ENCODE results near the gene ACAD9. TPM values are rescaled to one million over a fixed set of nuclear protein-coding genes. Genes with fewer than 3 reads are reported as not detected.
A peak's percentile ranks its signal among the peaks of the same experiment; 100 is the strongest.

ACAD9 gene
- total and polyA plus RNA-seq, 2 of the 13 experiments (the other 11 are each of a cell fraction or from before 2014, with no cell fraction given), result 15.3 to 38.2 TPM

DNA sequence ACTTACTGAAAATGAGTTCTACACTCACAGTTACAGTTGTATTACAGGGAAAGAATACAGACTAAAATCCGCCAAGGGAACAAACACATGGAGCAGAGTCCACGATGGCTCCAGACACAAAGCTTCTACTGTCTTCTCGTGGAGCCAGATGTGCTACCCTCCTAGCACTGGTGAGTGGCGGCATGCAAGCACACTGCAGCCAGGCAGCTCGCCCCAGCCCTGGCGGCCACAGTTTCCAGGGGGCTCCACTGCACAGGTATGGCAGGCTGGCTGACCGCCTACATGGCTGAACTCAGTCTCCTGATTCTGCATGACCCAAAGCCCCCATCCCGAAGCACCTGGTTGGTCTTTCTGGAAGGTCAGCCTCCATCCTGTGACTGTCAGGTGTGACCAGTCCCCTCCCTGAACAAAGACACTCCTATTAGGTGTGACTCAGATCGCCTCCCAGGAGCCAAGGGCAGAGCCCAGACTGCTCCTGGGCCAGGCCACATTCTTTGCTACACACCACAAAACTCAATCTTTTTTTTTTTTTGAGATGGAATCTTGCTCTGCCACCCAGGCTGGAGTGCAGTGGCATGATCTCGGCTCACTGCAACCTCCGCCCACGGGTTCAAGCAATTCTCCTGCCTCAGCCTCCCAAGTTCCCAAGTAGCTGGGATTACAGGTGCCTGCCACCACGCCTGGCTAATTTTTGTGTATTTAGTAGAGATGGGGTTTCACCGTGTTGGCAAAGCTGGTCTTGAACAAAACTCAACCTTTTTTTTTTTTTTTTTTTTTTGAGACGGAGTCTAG is 62.9 kb downstream of the ACAD9 start (continued):
- TF ChIP-seq, protein P1, sequence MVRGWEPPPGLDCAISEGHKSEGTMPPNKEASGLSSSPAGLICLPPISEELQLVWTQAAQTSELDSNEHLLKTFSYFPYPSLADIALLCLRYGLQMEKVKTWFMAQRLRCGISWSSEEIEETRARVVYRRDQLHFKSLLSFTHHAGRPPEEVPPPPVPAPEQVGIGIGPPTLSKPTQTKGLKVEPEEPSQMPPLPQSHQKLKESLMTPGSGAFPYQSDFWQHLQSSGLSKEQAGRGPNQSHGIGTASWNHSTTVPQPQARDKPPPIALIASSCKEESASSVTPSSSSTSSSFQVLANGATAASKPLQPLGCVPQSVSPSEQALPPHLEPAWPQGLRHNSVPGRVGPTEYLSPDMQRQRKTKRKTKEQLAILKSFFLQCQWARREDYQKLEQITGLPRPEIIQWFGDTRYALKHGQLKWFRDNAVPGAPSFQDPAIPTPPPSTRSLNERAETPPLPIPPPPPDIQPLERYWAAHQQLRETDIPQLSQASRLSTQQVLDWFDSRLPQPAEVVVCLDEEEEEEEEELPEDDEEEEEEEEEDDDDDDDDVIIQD (CRISPR knock-in tag; IDR thresholded peaks at IDR 0.05; ENCODE audit: low read depth), result no peak
- TF ChIP-seq ZNF557 (CRISPR knock-in tag; IDR thresholded peaks at IDR 0.05) (no peak), ZNF20 (CRISPR knock-in tag; IDR thresholded peaks at IDR 0.05) (no peak), ZNF468 (CRISPR knock-in tag; IDR thresholded peaks at IDR 0.05) (no peak), ZNF792 (CRISPR knock-in tag; IDR thresholded peaks at IDR 0.05) (peak; percentile 87), WIZ (CRISPR knock-in tag; IDR thresholded peaks at IDR 0.05) (no peak), GATAD2A (CRISPR knock-in tag; IDR thresholded peaks at IDR 0.05) (peak; percentile 54), ZNF10 (CRISPR knock-in tag; IDR thresholded peaks at IDR 0.05; ENCODE audit: borderline replicate concordance, low read depth) (no peak), ZNF746 (CRISPR knock-in tag; IDR thresholded peaks at IDR 0.05) (no peak), MXD4 (CRISPR knock-in tag; IDR thresholded peaks at IDR 0.05) (peak; percentile 43; the same call in 1 of the 2 replicates), AGO1 (IDR thresholded peaks at IDR 0.05; ENCODE audit: low read depth, low read length, poor library complexity, severe bottlenecking) (no peak), ZBTB10 (CRISPR knock-in tag; IDR thresholded peaks at IDR 0.05; ENCODE audit: borderline replicate concordance) (no peak), PLRG1 (conservative IDR thresholded peaks at IDR 0.05) (no peak)
- TF ChIP-seq, protein P2, sequence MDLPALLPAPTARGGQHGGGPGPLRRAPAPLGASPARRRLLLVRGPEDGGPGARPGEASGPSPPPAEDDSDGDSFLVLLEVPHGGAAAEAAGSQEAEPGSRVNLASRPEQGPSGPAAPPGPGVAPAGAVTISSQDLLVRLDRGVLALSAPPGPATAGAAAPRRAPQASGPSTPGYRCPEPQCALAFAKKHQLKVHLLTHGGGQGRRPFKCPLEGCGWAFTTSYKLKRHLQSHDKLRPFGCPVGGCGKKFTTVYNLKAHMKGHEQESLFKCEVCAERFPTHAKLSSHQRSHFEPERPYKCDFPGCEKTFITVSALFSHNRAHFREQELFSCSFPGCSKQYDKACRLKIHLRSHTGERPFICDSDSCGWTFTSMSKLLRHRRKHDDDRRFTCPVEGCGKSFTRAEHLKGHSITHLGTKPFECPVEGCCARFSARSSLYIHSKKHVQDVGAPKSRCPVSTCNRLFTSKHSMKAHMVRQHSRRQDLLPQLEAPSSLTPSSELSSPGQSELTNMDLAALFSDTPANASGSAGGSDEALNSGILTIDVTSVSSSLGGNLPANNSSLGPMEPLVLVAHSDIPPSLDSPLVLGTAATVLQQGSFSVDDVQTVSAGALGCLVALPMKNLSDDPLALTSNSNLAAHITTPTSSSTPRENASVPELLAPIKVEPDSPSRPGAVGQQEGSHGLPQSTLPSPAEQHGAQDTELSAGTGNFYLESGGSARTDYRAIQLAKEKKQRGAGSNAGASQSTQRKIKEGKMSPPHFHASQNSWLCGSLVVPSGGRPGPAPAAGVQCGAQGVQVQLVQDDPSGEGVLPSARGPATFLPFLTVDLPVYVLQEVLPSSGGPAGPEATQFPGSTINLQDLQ (CRISPR knock-in tag; IDR thresholded peaks at IDR 0.05), result no peak
- TF ChIP-seq, protein P3, sequence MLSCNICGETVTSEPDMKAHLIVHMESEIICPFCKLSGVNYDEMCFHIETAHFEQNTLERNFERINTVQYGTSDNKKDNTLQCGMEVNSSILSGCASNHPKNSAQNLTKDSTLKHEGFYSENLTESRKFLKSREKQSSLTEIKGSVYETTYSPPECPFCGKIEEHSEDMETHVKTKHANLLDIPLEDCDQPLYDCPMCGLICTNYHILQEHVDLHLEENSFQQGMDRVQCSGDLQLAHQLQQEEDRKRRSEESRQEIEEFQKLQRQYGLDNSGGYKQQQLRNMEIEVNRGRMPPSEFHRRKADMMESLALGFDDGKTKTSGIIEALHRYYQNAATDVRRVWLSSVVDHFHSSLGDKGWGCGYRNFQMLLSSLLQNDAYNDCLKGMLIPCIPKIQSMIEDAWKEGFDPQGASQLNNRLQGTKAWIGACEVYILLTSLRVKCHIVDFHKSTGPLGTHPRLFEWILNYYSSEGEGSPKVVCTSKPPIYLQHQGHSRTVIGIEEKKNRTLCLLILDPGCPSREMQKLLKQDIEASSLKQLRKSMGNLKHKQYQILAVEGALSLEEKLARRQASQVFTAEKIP (CRISPR knock-in tag; IDR thresholded peaks at IDR 0.05; ENCODE audit: borderline replicate concordance), result no peak
- TF ChIP-seq, protein P4, sequence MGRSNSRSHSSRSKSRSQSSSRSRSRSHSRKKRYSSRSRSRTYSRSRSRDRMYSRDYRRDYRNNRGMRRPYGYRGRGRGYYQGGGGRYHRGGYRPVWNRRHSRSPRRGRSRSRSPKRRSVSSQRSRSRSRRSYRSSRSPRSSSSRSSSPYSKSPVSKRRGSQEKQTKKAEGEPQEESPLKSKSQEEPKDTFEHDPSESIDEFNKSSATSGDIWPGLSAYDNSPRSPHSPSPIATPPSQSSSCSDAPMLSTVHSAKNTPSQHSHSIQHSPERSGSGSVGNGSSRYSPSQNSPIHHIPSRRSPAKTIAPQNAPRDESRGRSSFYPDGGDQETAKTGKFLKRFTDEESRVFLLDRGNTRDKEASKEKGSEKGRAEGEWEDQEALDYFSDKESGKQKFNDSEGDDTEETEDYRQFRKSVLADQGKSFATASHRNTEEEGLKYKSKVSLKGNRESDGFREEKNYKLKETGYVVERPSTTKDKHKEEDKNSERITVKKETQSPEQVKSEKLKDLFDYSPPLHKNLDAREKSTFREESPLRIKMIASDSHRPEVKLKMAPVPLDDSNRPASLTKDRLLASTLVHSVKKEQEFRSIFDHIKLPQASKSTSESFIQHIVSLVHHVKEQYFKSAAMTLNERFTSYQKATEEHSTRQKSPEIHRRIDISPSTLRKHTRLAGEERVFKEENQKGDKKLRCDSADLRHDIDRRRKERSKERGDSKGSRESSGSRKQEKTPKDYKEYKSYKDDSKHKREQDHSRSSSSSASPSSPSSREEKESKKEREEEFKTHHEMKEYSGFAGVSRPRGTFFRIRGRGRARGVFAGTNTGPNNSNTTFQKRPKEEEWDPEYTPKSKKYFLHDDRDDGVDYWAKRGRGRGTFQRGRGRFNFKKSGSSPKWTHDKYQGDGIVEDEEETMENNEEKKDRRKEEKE (IDR thresholded peaks at IDR 0.05), result no peak

All from HepG2 (cell line).